ENCODE measurements around the gene IFIT2. TPM values are rescaled to one million over a fixed set of nuclear protein-coding genes. Genes with fewer than 3 reads are reported as not detected.
A peak's percentile ranks its signal among the peaks of the same experiment; 100 is the strongest.

Gene IFIT2
- total RNA-seq, 1 experiment from 2014 or later: 40.8 TPM

GRCh38 chr10:89343089-89343767 is 41.4 kb downstream of the IFIT2 start:
- Mint-ChIP-seq H3K4me1 (ENCODE audit: low read depth, unreplicated experiment) (peaks cover 33% of the 10 kb centered on the region), H3K27me3 (ENCODE audit: unreplicated experiment) (no peaks in the 10 kb centered on the region), H3K36me3 (ENCODE audit: insufficient read depth, unreplicated experiment) (peaks cover 7% of the 10 kb centered on the region), H3K27ac (ENCODE audit: unreplicated experiment) (no peak overlapping the region), H3K4me3 (ENCODE audit: low read depth, unreplicated experiment) (no peak overlapping the region), H3K9me3 (ENCODE audit: low read depth, unreplicated experiment) (no peaks in the 10 kb centered on the region)
- intact Hi-C loops (cut with micrococcal nuclease; ENCODE audit: unreplicated experiment): no loop called here
- no TSS peak for BruUV-seq (replicated peaks)
- no peak for DNase-seq
- CTCF ChIA-PET: interaction anchor here (1.0 kb wide), 1 partner anchor 11 kb away, joined by 3 read pairs; no protein-coding TSS in a partner anchor
- TF ChIP-seq, protein P1, sequence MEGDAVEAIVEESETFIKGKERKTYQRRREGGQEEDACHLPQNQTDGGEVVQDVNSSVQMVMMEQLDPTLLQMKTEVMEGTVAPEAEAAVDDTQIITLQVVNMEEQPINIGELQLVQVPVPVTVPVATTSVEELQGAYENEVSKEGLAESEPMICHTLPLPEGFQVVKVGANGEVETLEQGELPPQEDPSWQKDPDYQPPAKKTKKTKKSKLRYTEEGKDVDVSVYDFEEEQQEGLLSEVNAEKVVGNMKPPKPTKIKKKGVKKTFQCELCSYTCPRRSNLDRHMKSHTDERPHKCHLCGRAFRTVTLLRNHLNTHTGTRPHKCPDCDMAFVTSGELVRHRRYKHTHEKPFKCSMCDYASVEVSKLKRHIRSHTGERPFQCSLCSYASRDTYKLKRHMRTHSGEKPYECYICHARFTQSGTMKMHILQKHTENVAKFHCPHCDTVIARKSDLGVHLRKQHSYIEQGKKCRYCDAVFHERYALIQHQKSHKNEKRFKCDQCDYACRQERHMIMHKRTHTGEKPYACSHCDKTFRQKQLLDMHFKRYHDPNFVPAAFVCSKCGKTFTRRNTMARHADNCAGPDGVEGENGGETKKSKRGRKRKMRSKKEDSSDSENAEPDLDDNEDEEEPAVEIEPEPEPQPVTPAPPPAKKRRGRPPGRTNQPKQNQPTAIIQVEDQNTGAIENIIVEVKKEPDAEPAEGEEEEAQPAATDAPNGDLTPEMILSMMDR (IDR thresholded peaks at IDR 0.05; ENCODE audit: unreplicated experiment): no peak

DNA sequence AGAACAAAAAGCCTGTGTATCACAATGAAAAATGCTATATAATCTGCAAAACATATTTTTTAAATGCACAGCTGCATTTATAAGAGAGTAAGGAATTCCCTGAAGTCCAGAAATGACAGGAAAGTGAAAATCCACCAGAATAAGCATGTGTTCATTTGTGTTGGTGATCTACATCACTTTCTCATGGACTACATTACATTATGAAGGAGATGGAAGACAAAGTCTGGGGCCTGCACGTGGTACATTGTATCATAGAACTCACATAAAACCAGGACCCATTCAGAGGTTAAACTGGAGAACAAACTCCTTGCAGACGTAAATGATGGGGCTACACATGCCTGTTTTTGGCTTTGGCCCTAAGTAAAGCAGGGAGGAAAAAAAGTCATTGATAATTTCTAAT is 42.3 kb downstream of the IFIT2 start:
- Mint-ChIP-seq H3K27ac (ENCODE audit: unreplicated experiment) (no peak overlapping the region), H3K4me3 (ENCODE audit: low read depth, unreplicated experiment) (no peak overlapping the region), H3K4me1 (ENCODE audit: low read depth, unreplicated experiment) (peaks cover 34% of the 10 kb centered on the region), H3K9me3 (ENCODE audit: low read depth, unreplicated experiment) (no peaks in the 10 kb centered on the region), H3K27me3 (ENCODE audit: unreplicated experiment) (no peaks in the 10 kb centered on the region), H3K36me3 (ENCODE audit: insufficient read depth, unreplicated experiment) (peaks cover 7% of the 10 kb centered on the region)
- CTCF ChIA-PET: no interaction called here
- no peak for DNase-seq
- intact Hi-C loops (cut with micrococcal nuclease; ENCODE audit: unreplicated experiment): no loop called here
- TF ChIP-seq, protein P1 (IDR thresholded peaks at IDR 0.05; ENCODE audit: unreplicated experiment): no peak
- BruUV-seq (replicated peaks): no TSS peak

DNA sequence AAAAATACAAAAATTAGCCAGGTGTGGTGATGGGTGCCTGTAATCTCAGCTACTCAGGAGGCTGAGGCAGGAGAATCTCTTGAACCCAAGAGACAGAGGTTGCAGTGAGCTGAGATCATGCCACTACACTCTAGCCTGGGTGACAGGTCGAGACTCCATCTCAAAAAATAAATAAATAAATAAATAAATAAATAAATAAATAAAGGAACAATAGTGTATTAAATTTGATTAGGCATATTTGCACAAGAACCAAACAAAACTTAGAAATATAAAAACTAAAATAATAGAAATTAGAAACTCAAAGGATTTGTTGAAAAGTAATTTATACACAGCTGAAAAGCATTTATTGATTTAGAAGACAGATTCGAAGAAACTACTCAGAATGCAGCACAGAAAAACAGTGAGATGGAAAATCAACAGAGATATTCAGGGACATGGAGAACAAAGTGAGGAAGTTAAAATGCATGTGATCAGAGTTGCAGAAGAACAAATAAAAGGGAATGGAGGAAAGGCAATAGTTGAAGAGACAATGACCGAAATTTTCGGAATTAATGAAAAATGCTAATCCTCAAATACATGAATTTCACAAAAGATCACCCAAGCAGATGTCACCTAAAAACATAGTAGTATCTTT is 43.6 kb downstream of the IFIT2 start:
- intact Hi-C loops (cut with micrococcal nuclease; ENCODE audit: unreplicated experiment): no loop called here
- Mint-ChIP-seq H3K36me3 (ENCODE audit: insufficient read depth, unreplicated experiment) (peaks cover 7% of the 10 kb centered on the region), H3K27me3 (ENCODE audit: unreplicated experiment) (no peaks in the 10 kb centered on the region), H3K4me1 (ENCODE audit: low read depth, unreplicated experiment) (peaks cover 46% of the 10 kb centered on the region), H3K9me3 (ENCODE audit: low read depth, unreplicated experiment) (no peaks in the 10 kb centered on the region), H3K4me3 (ENCODE audit: low read depth, unreplicated experiment) (no peak overlapping the region), H3K27ac (ENCODE audit: unreplicated experiment) (no peak overlapping the region)
- TF ChIP-seq, protein P1 (IDR thresholded peaks at IDR 0.05; ENCODE audit: unreplicated experiment): no peak
- no peak for DNase-seq
- CTCF ChIA-PET: no interaction called here
- BruUV-seq (replicated peaks): no TSS peak

DNA sequence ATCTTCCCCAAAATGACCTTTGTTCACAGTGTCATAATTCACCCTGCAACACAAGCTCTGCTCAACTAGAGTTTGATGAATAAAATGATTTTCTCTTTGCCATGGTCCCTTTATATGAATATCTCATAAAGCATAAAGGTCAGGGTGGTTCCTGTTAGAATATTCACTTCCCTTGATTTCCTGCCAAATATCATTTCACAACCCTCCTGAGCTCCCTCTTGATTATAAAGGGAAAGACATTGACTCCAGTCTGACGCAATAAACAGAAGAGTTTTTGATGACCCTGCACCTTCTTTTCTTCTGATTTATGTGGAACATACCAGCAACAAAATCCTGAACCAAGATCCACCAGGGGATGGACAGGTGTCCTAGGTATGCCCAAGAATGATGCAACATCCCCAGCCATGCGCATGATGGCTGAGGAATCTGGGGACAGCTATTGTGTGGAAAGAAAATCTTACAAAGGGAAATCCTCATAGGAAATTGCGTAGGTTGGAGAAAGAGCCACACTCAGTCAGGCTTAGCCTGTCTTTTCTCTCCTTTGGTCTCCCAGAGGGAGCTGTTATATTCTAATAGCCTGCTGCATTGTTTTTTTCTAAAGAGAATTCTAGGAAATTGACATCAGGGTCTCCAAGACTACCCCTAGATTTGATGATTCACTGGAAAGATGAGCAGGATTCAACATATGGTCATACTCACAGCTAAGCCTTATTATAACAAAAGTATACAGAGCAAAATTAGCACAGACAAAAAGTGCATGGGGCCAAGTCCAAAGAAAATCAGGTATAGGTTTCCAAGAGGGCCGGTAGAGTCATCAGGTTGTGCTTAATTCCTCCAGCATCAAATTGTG is 44.8 kb downstream of the IFIT2 start:
- CTCF ChIA-PET: interaction anchor here (1.0 kb wide), 1 partner anchor 15 kb away, joined by 3 read pairs; no protein-coding TSS in a partner anchor
- TF ChIP-seq, protein P1 (IDR thresholded peaks at IDR 0.05; ENCODE audit: unreplicated experiment): no peak
- intact Hi-C loops (cut with micrococcal nuclease; ENCODE audit: unreplicated experiment): no loop called here
- Mint-ChIP-seq H3K36me3 (ENCODE audit: insufficient read depth, unreplicated experiment) (peaks cover 9% of the 10 kb centered on the region), H3K4me1 (ENCODE audit: low read depth, unreplicated experiment) (peaks cover 58% of the 10 kb centered on the region), H3K27ac (ENCODE audit: unreplicated experiment) (peak overlapping the region; percentile 52), H3K9me3 (ENCODE audit: low read depth, unreplicated experiment) (no peaks in the 10 kb centered on the region), H3K27me3 (ENCODE audit: unreplicated experiment) (no peaks in the 10 kb centered on the region), H3K4me3 (ENCODE audit: low read depth, unreplicated experiment) (no peak overlapping the region)
- BruUV-seq (replicated peaks): no TSS peak
- DNase-seq: no peak
